K562 (cell line): ENCODE measurements around the gene GPD2. TPM values are rescaled to one million over a fixed set of nuclear protein-coding genes. Genes with fewer than 3 reads are reported as not detected.

Experiments
- BACH1 ChIP-seq: fragments of 200-800 bp; sonication (Bioruptor generic); IDR thresholded peaks from 2 replicates; pipeline ENCODE4 v1.6.1; 2016; ENCODE audit warnings: missing genetic modification characterization, missing compliant biosample characterization
- BMI1 ChIP-seq: fragments of 150-350 bp; IDR thresholded peaks from 2 replicates; pipeline ENCODE4 v1.6.1; 2014; ENCODE audit warnings: low read length
- CBX3 ChIP-seq, 2 experiments: IDR thresholded peaks; 1 replicate in 1 of 2; 2 replicates in 1 of 2; pipeline ENCODE4 v1.6.1; 2012; ENCODE audit warnings: inconsistent platforms in 2 of 2, low read length in 2 of 2, borderline replicate concordance in 1 of 2, control low read depth in 1 of 2
- CBX5 ChIP-seq: IDR thresholded peaks from 2 replicates; pipeline ENCODE4 v1.6.1; 2014; ENCODE audit warnings: low read depth, borderline replicate concordance
- CHD1 ChIP-seq: fragments of 200-600 bp; sonication (generic); IDR thresholded peaks from one replicate; pipeline ENCODE4 v1.6.1; 2012; ENCODE audit warnings: mild to moderate bottlenecking, moderate library complexity, low read length, inconsistent platforms
- CSDE1 ChIP-seq, 2 experiments: fragments of 450-650 bp; IDR thresholded peaks; 2 replicates each; pipeline ENCODE4 v1.6.1; 2016; ENCODE audit warnings: mild to moderate bottlenecking in 1 of 2
- ELF4 ChIP-seq: fragments of 450-650 bp; formaldehyde crosslinking; IDR thresholded peaks from 2 replicates; pipeline ENCODE4 v1.4.0; 2022; ENCODE audit warnings: missing genetic modification characterization
- FOS ChIP-seq: IDR thresholded peaks from 3 replicates; pipeline ENCODE4 v1.6.1; 2011; ENCODE audit not compliant: insufficient read length; ENCODE audit errors: extremely low read depth
- HDAC8 ChIP-seq: fragments of 450-650 bp; IDR thresholded peaks from 2 replicates; pipeline ENCODE4 v1.6.1; 2016; ENCODE audit warnings: mild to moderate bottlenecking, missing genetic modification characterization, moderate library complexity, missing compliant biosample characterization
- HOMEZ ChIP-seq: fragments of 250-450 bp; sonication (Bioruptor Pico); IDR thresholded peaks from 2 replicates; pipeline ENCODE4 v1.4.0; 2020; ENCODE audit warnings: mild to moderate bottlenecking, moderate library complexity
- JUND ChIP-seq, 2 experiments: IDR thresholded peaks; 2 replicates in 1 of 2; 3 replicates in 1 of 2; pipeline ENCODE4 v1.6.1; 2011; ENCODE audit warnings: borderline replicate concordance in 2 of 2, low read depth in 2 of 2, low read length in 2 of 2, improper control_type of control experiment in 1 of 2, missing biosample characterization in 1 of 2, missing genetic modification characterization in 1 of 2, missing genetic modification reagents in 1 of 2
- KAT2B ChIP-seq: IDR thresholded peaks from one replicate; pipeline ENCODE4 v1.6.1; 2012; ENCODE audit warnings: low read depth, mild to moderate bottlenecking, control low read depth, inconsistent platforms, low read length, moderate library complexity
- MCM2 ChIP-seq: fragments of 450-650 bp; IDR thresholded peaks from 2 replicates; pipeline ENCODE4 v1.6.1; 2017; ENCODE audit warnings: low read depth, mild to moderate bottlenecking
- NCOR1 ChIP-seq: fragments of 450-650 bp; IDR thresholded peaks from 2 replicates; pipeline ENCODE4 v1.6.1; 2016; ENCODE audit warnings: mild to moderate bottlenecking, moderate library complexity
- NR2F6 ChIP-seq: fragments of 450-650 bp; formaldehyde crosslinking; IDR thresholded peaks from 2 replicates; pipeline ENCODE4 v1.4.0; 2020; ENCODE audit warnings: mild to moderate bottlenecking
- PHB2 ChIP-seq: fragments of 450-650 bp; IDR thresholded peaks from 2 replicates; pipeline ENCODE4 v1.6.1; 2017; ENCODE audit warnings: low read depth
- PHTF2 ChIP-seq: fragments of 250-450 bp; sonication (Bioruptor Pico); IDR thresholded peaks from 2 replicates; pipeline ENCODE4 v1.5.0; 2021; ENCODE audit warnings: mild to moderate bottlenecking
- RFX5 ChIP-seq: IDR thresholded peaks from 2 replicates; pipeline ENCODE4 v1.6.1; 2011; ENCODE audit warnings: low read depth, mild to moderate bottlenecking, improper control_type of control experiment, low read length
- RNF219 ChIP-seq: fragments of 250-450 bp; sonication (Bioruptor Pico); IDR thresholded peaks from 2 replicates; pipeline ENCODE4 v1.5.0; 2022; ENCODE audit warnings: mild to moderate bottlenecking
- SAFB2 ChIP-seq: fragments of 200-400 bp; formaldehyde crosslinking; IDR thresholded peaks from 2 replicates; pipeline ENCODE4 v1.6.1; 2018; ENCODE audit warnings: borderline replicate concordance, low read length, low read depth, moderate library complexity; ENCODE audit not compliant: severe bottlenecking
- TCF7 ChIP-seq: sonication (generic); IDR thresholded peaks from 2 replicates; pipeline ENCODE4 v1.6.1; 2016; ENCODE audit warnings: antibody characterized with exemption, borderline replicate concordance
- TRIM28 ChIP-seq: fragments of 450-650 bp; IDR thresholded peaks from 2 replicates; pipeline ENCODE4 v1.6.1; 2017
- ZNF124 ChIP-seq: sonication (generic); formaldehyde crosslinking; IDR thresholded peaks from 2 replicates; pipeline ENCODE4 v1.8.1; 2022; ENCODE audit warnings: missing genetic modification reagents
- ZNF253 ChIP-seq: fragments of 250-450 bp; sonication (Bioruptor Pico); conservative IDR thresholded peaks from 2 replicates; pipeline ENCODE4 v1.6.1; 2021; ENCODE audit warnings: mild to moderate bottlenecking
- polyA plus RNA-seq, 8 experiments: library from polyadenylated mRNA; depleted of rRNA in 4 of 8; stranded (reverse) in 5 of 8; unstranded in 3 of 8; fragments of >200 nt; fragmentation: Nextera tagmentation in 2 of 8; fragmentation: Illumina TruSeq in 1 of 8; extraction: Ambion mirVana in 2 of 8; extraction: Trizol in 1 of 8; gene quantifications; 2 replicates each; pipeline versions ENCODE4 v1.2.1 to v1.2.3, GENCODE V29; 2011 to 2014; ENCODE audit warnings: inconsistent platforms in 1 of 8, missing spikeins in 1 of 8
- total RNA-seq, 7 experiments: library from RNA; depleted of rRNA in 6 of 7; stranded (reverse); fragments of >200 nt in 6 of 7; fragmentation: Illumina TruSeq in 2 of 7; extraction: Trizol in 2 of 7; gene quantifications; 2 replicates each; pipeline versions ENCODE4 v1.2.1 to v1.2.3, GENCODE V29; 2011 to 2021; ENCODE audit warnings: low replicate concordance in 1 of 7

GPD2 gene
- total and polyA plus RNA-seq, 9 of the 15 experiments (the other 6 are each of a cell fraction or from before 2014, with no cell fraction given): 5.2 to 39.2 (median 19.0) TPM

GRCh38 chr2:156400706-156401678 lies 35.2 kb upstream of the GPD2 start (continued):
- TF ChIP-seq CSDE1 (IDR thresholded peaks at IDR 0.05) (peak in 1 of 2 experiments; percentile 85; a peak in 2 of 4 replicates), RNF219 (CRISPR knock-in tag) (no peak), CBX5 (0 out of 2 replicates have a peak, but pooled peaks have one; percentile 30), BACH1 (tag) (no peak; the same call in 1 of the 2 replicates), NCOR1 (peak; percentile 6; the same call in 1 of the 2 replicates), CHD1 (peak; percentile 91), RFX5 (peak; percentile 66; the same call in 1 of the 2 replicates), HOMEZ (no peak), KAT2B (no peak), ZNF253 (CRISPR knock-in tag) (0 out of 2 replicates have a peak, but pooled peaks have one; percentile 11), SAFB2 (no peak), PHTF2 (no peak), ZNF124 (CRISPR knock-in tag) (no peak), PHB2 (no peak), MCM2 (no peak), TRIM28 (no peak; the same call in 1 of the 2 replicates), NR2F6 (CRISPR knock-in tag) (peak; percentile 66; the same call in 1 of the 2 replicates), FOS (peak; percentile 34), ELF4 (CRISPR knock-in tag) (no peak), TCF7 (no peak), BMI1 (0 out of 2 replicates have a peak, but pooled peaks have one; percentile 21), HDAC8 (tag) (no peak), JUND (IDR thresholded peaks at IDR 0.05; ENCODE audit: borderline replicate concordance, low read depth, low read length) (peak; percentile 40; the same call in 1 of the 2 replicates), JUND (tag; IDR thresholded peaks at IDR 0.05; ENCODE audit: borderline replicate concordance, low read depth, low read length) (peak; percentile 51; the same call in 2 of the 3 replicates), CBX3 (IDR thresholded peaks at IDR 0.05; ENCODE audit: borderline replicate concordance in 1 of 2, low read length in 2 of 2) (peak in 1 of 2 experiments; percentile 68; a peak in 2 of 3 replicates)
